ENCODE data around the gene TCL1A. TPM values are rescaled to one million over a fixed set of nuclear protein-coding genes. Genes with fewer than 3 reads are reported as not detected.
"Not testable (repeated sequence)": the region's sequence is repeated elsewhere in the genome, so short reads cannot be mapped to it uniquely, and the experiment has no call there.

Gene TCL1A
- total RNA-seq, 2 experiments from 2014 or later = not detected

DNA sequence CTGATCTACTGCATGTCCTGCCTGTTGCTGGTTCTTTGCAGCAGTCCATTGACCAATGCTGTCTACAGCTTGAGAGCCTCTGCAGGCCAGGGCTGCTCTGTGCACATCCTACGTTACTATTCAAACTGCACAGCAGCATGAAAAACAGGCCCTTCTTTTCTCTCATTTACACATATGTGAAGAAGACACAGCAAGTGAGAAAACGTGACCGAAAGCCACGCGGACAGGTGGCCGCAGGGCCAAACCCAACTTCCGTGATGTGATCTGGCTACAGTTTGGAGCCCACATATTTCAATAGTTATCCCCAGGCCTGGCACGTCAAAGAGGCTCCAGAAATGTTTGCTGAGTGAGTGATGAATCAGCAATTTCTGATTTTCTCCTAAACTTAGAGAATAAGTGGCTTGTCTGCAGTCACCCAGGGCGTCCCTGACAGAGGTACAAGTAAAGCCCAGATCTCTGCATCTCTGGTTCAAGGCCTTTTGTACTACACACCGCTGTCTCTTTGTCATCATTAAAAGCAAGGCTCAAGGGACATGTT lies 45.6 kb downstream of the TCL1A start:
- Mint-ChIP-seq H3K36me3 (ENCODE audit: low read depth) (no peaks in the 10 kb centered on the region), H3K27me3 (peaks cover 9% of the 10 kb centered on the region), H3K9me3 (ENCODE audit: low read depth) (no peaks in the 10 kb centered on the region), H3K4me3 (no peak overlapping the region), H3K27ac (no peak overlapping the region), H3K4me1 (no peaks in the 10 kb centered on the region)
- ChIA-PET POLR2A (no interaction called here), CTCF (no interaction called here)
- no peak for ATAC-seq
- intact Hi-C loops (cut with DNase I, micrococcal nuclease) = no loop called here
- DNase-seq = no peak

DNA sequence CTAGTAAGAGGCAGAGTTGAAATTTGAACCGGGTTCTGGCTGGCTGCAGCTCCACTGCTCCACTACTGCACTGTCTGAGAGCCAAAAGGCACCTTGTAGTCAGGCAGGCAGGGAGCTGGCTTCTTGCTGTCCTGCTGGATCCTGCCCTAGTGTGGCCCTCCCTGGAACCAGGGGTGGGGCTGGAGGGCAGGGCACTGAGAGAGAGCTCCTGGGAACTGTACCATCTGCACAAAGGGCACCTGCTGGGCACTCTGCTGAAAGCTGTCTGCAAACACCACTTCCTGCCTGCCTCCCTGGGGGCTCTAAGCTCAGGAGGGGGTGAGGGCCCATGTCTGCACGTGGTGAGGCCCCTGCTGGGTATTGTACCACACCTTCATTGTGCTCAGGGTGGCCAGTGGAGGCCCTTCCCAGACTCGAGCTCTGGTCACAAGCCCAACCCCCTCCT lies 46.7 kb downstream of the TCL1A start:
- ChIA-PET CTCF (no interaction called here), POLR2A (interaction anchor here (0.6 kb wide), 1 partner anchor 1158 kb away, joined by 3 read pairs; no protein-coding TSS in a partner anchor)
- peaks cover 11% of the 10 kb centered on the region for H3K27me3 Mint-ChIP-seq
- ATAC-seq (no peak), DNase-seq (no peak)
- no peak overlapping the region for H3K4me3 Mint-ChIP-seq
- no peaks in the 10 kb centered on the region for H3K36me3 Mint-ChIP-seq (ENCODE audit: low read depth)
- H3K27ac Mint-ChIP-seq = no peak overlapping the region
- peaks cover 4% of the 10 kb centered on the region for H3K4me1 Mint-ChIP-seq
- H3K9me3 Mint-ChIP-seq (ENCODE audit: low read depth) = no peaks in the 10 kb centered on the region
- intact Hi-C loops (cut with DNase I, micrococcal nuclease) = no loop called here

DNA sequence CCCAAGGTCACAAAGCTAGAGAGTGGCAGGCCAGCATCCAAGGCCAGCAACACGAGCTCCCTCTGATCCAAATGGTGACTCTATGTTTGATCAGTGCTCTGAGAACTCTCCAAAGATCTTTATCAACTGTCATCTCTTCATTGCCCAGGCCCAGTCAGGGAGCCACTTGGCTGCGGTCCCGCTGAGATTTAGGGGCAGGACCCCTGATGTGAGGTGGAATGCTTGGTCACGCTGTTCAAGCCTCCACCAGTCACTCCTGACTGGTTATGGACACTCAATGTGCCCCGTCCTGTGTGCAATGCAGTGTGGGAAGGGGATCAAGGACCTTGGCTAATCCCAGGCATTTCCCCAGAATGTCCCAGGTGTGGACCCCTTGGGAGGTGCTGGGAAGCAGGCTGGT lies 47.5 kb downstream of the TCL1A start:
- peaks cover 13% of the 10 kb centered on the region for H3K27me3 Mint-ChIP-seq
- H3K4me3 Mint-ChIP-seq = no peak overlapping the region
- H3K4me1 Mint-ChIP-seq = peaks cover 4% of the 10 kb centered on the region
- intact Hi-C loops (cut with DNase I, micrococcal nuclease) = no loop called here
- POLR2A ChIA-PET = no interaction called here
- DNase-seq (no peak), ATAC-seq (no peak)
- H3K27ac Mint-ChIP-seq = no peak overlapping the region
- H3K9me3 Mint-ChIP-seq (ENCODE audit: low read depth) = no peaks in the 10 kb centered on the region
- H3K36me3 Mint-ChIP-seq (ENCODE audit: low read depth) = no peaks in the 10 kb centered on the region
- CTCF ChIA-PET = no interaction called here

DNA sequence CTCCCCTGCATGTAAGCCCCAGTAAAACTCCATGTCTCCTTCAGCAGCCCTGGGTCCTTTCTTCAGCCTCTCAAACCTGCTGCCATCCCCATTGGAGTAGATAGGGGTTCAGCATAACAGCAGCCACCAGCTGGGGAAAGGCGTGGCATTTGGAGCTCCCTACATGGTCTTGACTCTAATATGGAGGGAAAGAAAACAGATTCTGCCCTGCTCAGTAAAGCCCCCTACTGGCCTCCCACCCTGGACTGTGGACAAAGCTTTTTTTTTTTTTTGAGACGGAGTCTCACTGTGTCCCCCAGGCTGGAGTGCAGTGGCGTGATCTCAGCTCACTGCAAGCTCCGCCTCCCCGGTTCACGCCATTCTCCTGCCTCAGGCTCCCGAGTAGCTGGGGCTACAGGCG lies 48.4 kb downstream of the TCL1A start:
- H3K9me3 Mint-ChIP-seq (ENCODE audit: low read depth); ATAC-seq; POLR2A ChIA-PET; intact Hi-C loops (cut with DNase I, micrococcal nuclease); H3K27ac Mint-ChIP-seq; H3K4me1 Mint-ChIP-seq; DNase-seq; H3K36me3 Mint-ChIP-seq (ENCODE audit: low read depth); H3K4me3 Mint-ChIP-seq: not testable (repeated sequence)
- CTCF ChIA-PET = interaction anchor here (0.6 kb wide), 1 partner anchor 264 kb away, joined by 3 read pairs; no protein-coding TSS in a partner anchor
- peaks cover 12% of the 10 kb centered on the region for H3K27me3 Mint-ChIP-seq

DNA sequence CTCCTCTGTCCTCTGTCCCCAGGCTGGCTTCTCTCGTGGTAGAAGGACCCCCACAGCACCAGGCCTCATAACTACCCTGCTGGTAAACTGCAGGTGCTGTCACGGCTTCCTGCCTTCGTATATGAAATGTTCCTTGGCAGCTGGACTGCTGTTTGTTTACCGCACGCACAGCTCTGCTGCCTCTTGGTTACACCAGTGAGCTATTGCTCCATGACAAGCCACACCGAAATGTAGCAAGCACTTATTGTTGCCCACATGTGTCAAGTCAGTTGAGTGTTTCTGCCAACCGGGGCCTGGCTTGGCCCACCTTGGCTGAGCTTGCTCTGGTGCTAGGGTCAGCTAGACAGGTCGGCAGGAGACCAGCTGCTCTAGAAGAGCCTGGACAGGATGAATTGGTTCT lies 49.4 kb downstream of the TCL1A start:
- H3K27me3 Mint-ChIP-seq = peaks cover 9% of the 10 kb centered on the region
- ATAC-seq (no peak), DNase-seq (no peak)
- intact Hi-C loops (cut with DNase I, micrococcal nuclease) = loop anchor here in 1 of 2 experiments (5.0 kb wide), 1 partner anchor 102 kb away; no protein-coding TSS in a partner anchor
- H3K9me3 Mint-ChIP-seq (ENCODE audit: low read depth) = no peaks in the 10 kb centered on the region
- POLR2A ChIA-PET = no interaction called here
- CTCF ChIA-PET = interaction anchor here (1.1 kb wide), 1 partner anchor 9 kb away, joined by 3 read pairs; no protein-coding TSS in a partner anchor
- no peak overlapping the region for H3K27ac Mint-ChIP-seq
- peaks cover 4% of the 10 kb centered on the region for H3K4me1 Mint-ChIP-seq
- H3K4me3 Mint-ChIP-seq = no peak overlapping the region
- H3K36me3 Mint-ChIP-seq (ENCODE audit: low read depth) = no peaks in the 10 kb centered on the region

DNA sequence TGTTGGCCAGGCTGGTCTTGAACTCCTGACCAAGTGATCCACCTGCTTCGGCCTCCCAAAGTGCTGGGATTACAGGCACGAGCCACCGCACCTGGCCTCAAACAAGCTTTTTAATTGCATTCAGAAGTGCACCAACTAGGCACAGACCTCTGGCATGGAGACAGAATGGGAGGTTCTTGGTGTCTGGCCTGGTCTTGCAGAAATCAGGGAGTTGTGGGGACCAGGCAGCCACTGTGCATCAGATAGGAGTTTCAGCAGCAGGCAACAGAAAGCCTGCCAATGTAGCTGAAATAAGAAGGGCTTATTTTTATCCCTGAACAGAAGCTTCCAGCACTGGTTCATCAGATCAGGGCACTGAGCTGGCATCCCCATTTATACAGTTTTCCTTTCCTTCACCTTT lies 49.9 kb downstream of the TCL1A start:
- Mint-ChIP-seq H3K27ac (no peak overlapping the region), H3K36me3 (ENCODE audit: low read depth) (no peaks in the 10 kb centered on the region), H3K4me1 (peaks cover 4% of the 10 kb centered on the region), H3K4me3 (no peak overlapping the region), H3K27me3 (peaks cover 10% of the 10 kb centered on the region), H3K9me3 (ENCODE audit: low read depth) (no peaks in the 10 kb centered on the region)
- ATAC-seq (no peak), DNase-seq (no peak)
- intact Hi-C loops (cut with DNase I, micrococcal nuclease) = loop anchor here in 1 of 2 experiments (5.0 kb wide), 1 partner anchor 102 kb away; no protein-coding TSS in a partner anchor
- CTCF ChIA-PET = interaction anchor here (1.1 kb wide), 1 partner anchor 10 kb away, joined by 3 read pairs; no protein-coding TSS in a partner anchor
- POLR2A ChIA-PET = no interaction called here

DNA sequence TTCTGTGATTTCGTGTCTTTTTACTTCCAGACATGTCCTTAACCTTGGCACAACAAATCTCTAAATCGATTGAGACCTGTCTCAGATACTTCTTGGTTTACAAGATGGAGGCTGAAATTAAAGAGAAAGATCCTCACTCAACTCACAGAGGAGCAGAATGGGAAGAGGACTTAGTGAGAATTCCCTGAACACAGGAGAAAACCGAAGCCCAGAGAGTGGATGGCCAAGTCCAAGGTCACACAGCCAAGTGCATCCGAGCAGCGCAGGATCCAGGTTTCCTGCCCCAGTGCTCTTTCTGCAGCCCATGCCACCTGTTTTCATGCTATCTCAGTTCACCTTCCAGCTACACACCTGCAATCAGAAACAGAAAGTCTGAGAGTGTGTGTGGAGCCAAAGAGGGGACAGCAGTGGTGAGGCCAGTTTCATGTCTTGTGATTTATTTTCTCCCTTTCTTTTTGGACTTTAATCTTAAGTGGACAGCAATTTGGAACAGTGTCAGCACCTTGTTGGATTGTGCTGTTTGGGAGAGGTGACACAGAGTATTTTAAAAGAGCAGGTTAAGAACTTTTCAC lies 50.6 kb downstream of the TCL1A start:
- H3K36me3 Mint-ChIP-seq (ENCODE audit: low read depth) = no peaks in the 10 kb centered on the region
- peaks cover 4% of the 10 kb centered on the region for H3K4me1 Mint-ChIP-seq
- POLR2A ChIA-PET = no interaction called here
- no peak for ATAC-seq
- no peaks in the 10 kb centered on the region for H3K9me3 Mint-ChIP-seq (ENCODE audit: low read depth)
- no peak overlapping the region for H3K4me3 Mint-ChIP-seq
- CTCF ChIA-PET = interaction anchor here (1.0 to 1.1 kb wide), 2 partner anchors 11 to 57 kb away, joined by 3 to 4 read pairs; no protein-coding TSS in a partner anchor
- intact Hi-C loops (cut with DNase I, micrococcal nuclease) = loop anchor here in 1 of 2 experiments (5.0 kb wide), 1 partner anchor 101 kb away; no protein-coding TSS in a partner anchor
- no peak for DNase-seq
- H3K27me3 Mint-ChIP-seq = peaks cover 13% of the 10 kb centered on the region
- no peak overlapping the region for H3K27ac Mint-ChIP-seq

DNA sequence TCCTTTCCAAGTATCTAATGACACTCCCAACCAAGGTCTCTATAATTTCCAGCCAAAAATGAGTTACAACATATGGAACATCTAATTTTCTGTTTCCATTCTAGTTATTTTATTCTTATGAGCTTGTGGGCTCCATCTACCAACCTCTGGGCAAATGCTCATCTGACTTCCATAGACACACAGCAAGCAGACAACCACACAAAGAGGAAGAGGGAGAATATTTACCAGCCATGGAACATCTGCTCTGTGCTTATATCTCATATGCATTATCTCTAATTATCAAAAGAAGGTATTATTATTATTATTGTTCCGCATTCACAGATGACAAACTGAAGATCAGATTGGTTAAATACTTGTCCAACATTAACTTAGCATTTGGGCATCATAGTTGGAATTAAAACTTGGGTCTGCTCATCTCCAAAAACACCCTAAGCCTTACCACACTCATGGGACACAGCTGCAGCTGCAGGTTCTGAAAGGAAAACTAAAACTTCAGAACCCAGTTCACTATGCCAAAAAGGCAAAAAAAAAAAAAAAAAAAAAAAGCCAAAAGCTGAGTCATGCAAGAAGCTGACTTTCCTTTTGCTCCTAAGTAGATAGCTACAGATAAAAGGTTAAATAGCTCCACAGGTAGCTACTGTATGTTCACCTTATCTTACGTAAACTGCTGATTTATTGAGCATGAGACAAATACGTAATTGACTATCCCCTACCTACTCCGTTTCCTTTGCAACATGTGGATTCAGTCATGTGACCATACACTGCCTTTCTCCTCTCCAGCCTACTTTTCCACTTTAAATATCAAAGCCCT lies 51.3 kb downstream of the TCL1A start:
- POLR2A ChIA-PET = no interaction called here
- Mint-ChIP-seq H3K4me3 (no peak overlapping the region), H3K27ac (no peak overlapping the region), H3K36me3 (ENCODE audit: low read depth) (no peaks in the 10 kb centered on the region), H3K4me1 (peaks cover 4% of the 10 kb centered on the region), H3K9me3 (ENCODE audit: low read depth) (no peaks in the 10 kb centered on the region), H3K27me3 (peaks cover 16% of the 10 kb centered on the region)
- DNase-seq = no peak
- CTCF ChIA-PET = interaction anchor here (1.0 kb wide), 1 partner anchor 56 kb away, joined by 4 read pairs; no protein-coding TSS in a partner anchor
- ATAC-seq = no peak
- intact Hi-C loops (cut with DNase I, micrococcal nuclease) = loop anchor here in 1 of 2 experiments (5.0 kb wide), 1 partner anchor 100 kb away; no protein-coding TSS in a partner anchor

DNA sequence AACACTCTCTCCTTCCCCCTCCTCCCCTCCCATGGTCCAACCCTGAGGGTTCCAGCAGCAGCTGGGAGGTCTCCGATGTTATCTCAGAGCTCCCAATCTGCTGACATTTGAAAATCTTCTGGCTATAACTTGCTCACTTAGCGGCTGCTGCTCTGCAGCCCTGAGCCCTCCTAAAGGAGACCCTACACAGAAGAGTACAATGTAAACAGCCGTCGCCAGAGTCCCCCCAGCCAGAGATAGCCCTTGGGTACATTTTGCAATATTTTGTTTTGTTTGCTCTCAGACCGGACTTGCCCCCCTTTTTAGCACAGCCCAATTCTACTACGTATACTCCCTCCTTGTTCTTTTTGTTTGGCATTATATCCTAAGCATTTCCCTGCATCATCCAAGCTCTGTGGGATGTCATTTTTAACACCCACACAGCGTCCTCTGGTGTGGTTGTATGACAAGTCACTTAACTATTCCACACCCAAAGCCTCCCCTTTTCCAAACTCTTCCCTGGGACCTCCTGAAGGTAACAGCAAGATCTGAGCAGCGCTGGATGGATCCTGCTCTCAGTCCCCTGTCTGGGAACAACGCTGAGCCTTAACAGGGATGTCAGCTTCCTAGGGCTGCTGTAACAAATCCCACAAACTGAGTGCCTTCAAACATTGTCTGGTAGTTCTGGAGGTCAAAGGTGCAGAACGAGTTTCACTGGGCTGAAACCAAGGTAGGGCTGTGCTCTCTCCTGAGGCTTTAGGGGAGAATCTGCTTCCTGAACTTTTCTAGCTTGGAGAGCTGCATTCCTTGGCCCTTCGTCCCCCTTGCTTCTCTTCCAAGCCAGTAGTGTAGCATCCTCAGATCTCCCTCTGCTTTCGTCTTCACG lies 53.0 kb downstream of the TCL1A start:
- no peak overlapping the region for H3K27ac Mint-ChIP-seq

DNA sequence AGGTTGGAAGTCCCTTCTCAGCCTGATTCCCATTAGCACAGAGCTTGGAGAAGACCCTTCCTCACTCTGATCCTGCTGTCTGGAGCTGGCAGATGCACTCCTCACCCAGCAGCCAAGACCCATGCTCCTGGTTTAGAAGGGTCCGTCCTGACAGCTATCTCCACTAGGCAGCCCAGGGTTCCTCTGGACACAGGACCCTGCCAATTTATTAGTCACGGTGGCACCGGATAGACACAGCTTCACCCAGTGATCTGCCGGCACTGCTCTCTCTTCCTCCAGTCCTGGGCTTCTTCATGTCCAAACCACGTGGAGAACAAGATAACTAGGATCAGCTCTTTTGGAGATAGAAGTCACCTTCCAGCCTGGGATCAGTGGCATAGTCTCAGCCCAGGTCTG lies 53.9 kb downstream of the TCL1A start:
- no peaks in the 10 kb centered on the region for H3K36me3 Mint-ChIP-seq (ENCODE audit: low read depth)
- no peak for ATAC-seq
- H3K9me3 Mint-ChIP-seq (ENCODE audit: low read depth) = no peaks in the 10 kb centered on the region
- CTCF ChIA-PET = interaction anchor here (0.5 kb wide), 1 partner anchor 13 kb away, joined by 3 read pairs; no protein-coding TSS in a partner anchor
- intact Hi-C loops (cut with DNase I, micrococcal nuclease) = loop anchor here in 1 of 2 experiments (5.0 kb wide), 1 partner anchor 98 kb away; no protein-coding TSS in a partner anchor
- H3K4me1 Mint-ChIP-seq = peaks cover 4% of the 10 kb centered on the region
- POLR2A ChIA-PET = no interaction called here
- peaks cover 16% of the 10 kb centered on the region for H3K27me3 Mint-ChIP-seq
- no peak overlapping the region for H3K27ac Mint-ChIP-seq
- no peak overlapping the region for H3K4me3 Mint-ChIP-seq
- no peak for DNase-seq

More for the DNA sequence above, 53.0 kb downstream of the TCL1A start:
- Mint-ChIP-seq H3K36me3 (ENCODE audit: low read depth) (no peaks in the 10 kb centered on the region), H3K4me1 (peaks cover 4% of the 10 kb centered on the region), H3K4me3 (no peak overlapping the region), H3K9me3 (ENCODE audit: low read depth) (no peaks in the 10 kb centered on the region), H3K27me3 (peaks cover 16% of the 10 kb centered on the region)
- ATAC-seq (no peak), DNase-seq (no peak)
- ChIA-PET POLR2A (interaction anchor here (0.6 kb wide), 1 partner anchor 360 kb away, joined by 3 read pairs; no protein-coding TSS in a partner anchor), CTCF (no interaction called here)
- intact Hi-C loops (cut with DNase I, micrococcal nuclease) = loop anchor here in 1 of 2 experiments (5.0 kb wide), 1 partner anchor 99 kb away; no protein-coding TSS in a partner anchor

Measured in activated CD4-positive, alpha-beta T cell treated with anti-CD3 and anti-CD28 coated beads for 36 hours (primary cell).